Measurements from ENCODE around the gene XRRA1. TPM values are rescaled to one million over a fixed set of nuclear protein-coding genes. Genes with fewer than 3 reads are reported as not detected.

The XRRA1 gene
- total and polyA plus RNA-seq, 2 of the 4 experiments (the other 2 are of a cell fraction) = 5.4 to 6.3 TPM

- Histone ChIP-seq H2BK20ac (ENCODE audit: low read depth, low read length) (no peak overlapping the region), H4K91ac (ENCODE audit: insufficient read depth, low read depth, low read length) (no peak overlapping the region), H3K4me2 (ENCODE audit: low read depth, low read length) (no peak overlapping the region), H2AK9ac (replicated peaks; ENCODE audit: low read depth, low read length, poor library complexity) (no peak overlapping the region), H3K9ac (ENCODE audit: low read depth, low read length) (no peak overlapping the region), H3K56ac (ENCODE audit: extremely low read depth, insufficient read depth, low read length) (no peak overlapping the region), H3K27ac (ENCODE audit: insufficient read depth, low read length) (no peak overlapping the region), H2BK5ac (ENCODE audit: low read depth, low read length, poor library complexity, severe bottlenecking) (no peak overlapping the region), H3K4ac (ENCODE audit: low read depth, low read length) (no peak overlapping the region), H2AK5ac (ENCODE audit: low read depth, low read length) (no peak overlapping the region), H3K27me3 (ENCODE audit: control insufficient read depth, insufficient read depth, low read length) (no peaks in the 10 kb centered on the region), H3K79me1 (ENCODE audit: low read depth in 1 of 2, low read length in 2 of 2) (peaks cover 28 to 43% of the 10 kb centered on the region in 2 experiments; a peak in 3 of 4 replicates), H3K18ac (ENCODE audit: low read depth, low read length) (no peak overlapping the region), H3K9me1 (ENCODE audit: insufficient read depth, low read length) (peaks cover 3% of the 10 kb centered on the region; the same call in 1 of the 2 replicates), H2BK15ac (ENCODE audit: low read depth, low read length) (no peak overlapping the region), H4K8ac (ENCODE audit: low read depth in 2 of 2, low read length in 2 of 2) (no peak overlapping the region), H2BK120ac (ENCODE audit: low read depth, low read length) (no peak overlapping the region), H3K23ac (ENCODE audit: low read depth, low read length) (no peak overlapping the region), H3K36me3 (ENCODE audit: control insufficient read depth, insufficient read depth, low read length) (peaks cover 35% of the 10 kb centered on the region), H3K9me3 (ENCODE audit: control insufficient read depth, insufficient read depth, low read length) (no peaks in the 10 kb centered on the region), H3K4me1 (ENCODE audit: control insufficient read depth, insufficient read depth, low read length) (no peaks in the 10 kb centered on the region), H2AFZ (replicated peaks; ENCODE audit: low read length, poor library complexity) (no peak overlapping the region), H3K4me3 (ENCODE audit: insufficient read depth, low read depth, low read length) (no peak overlapping the region), H4K20me1 (ENCODE audit: insufficient read depth, low read length) (peaks cover 7% of the 10 kb centered on the region; the same call in 1 of the 2 replicates), H4K5ac (ENCODE audit: low read depth, low read length) (no peak overlapping the region), H3K14ac (replicated peaks; ENCODE audit: low read depth, low read length) (no peak overlapping the region)
- TF ChIP-seq POLR2A (IDR thresholded peaks at IDR 0.05; ENCODE audit: low read depth, low read length) = no peak
- no peak for TF ChIP-seq MAZ (IDR thresholded peaks at IDR 0.05; ENCODE audit: borderline replicate concordance, low read depth, low read length)
- TF ChIP-seq CHD1 (IDR thresholded peaks at IDR 0.05; ENCODE audit: low read depth, low read length) = no peak
- TF ChIP-seq MAFK (IDR thresholded peaks at IDR 0.05; ENCODE audit: low read depth, low read length) = no peak
- no peak for TF ChIP-seq CEBPB (IDR thresholded peaks at IDR 0.05; ENCODE audit: low read depth, low read length)
- TF ChIP-seq RAD21 (IDR thresholded peaks at IDR 0.05; ENCODE audit: low read length) = no peak
- TF ChIP-seq RFX5 (IDR thresholded peaks at IDR 0.05; ENCODE audit: low read depth, low read length) = no peak
- no peak for TF ChIP-seq NFE2L2 (IDR thresholded peaks at IDR 0.05; ENCODE audit: low read depth, low read length)
- TF ChIP-seq, protein P1, sequence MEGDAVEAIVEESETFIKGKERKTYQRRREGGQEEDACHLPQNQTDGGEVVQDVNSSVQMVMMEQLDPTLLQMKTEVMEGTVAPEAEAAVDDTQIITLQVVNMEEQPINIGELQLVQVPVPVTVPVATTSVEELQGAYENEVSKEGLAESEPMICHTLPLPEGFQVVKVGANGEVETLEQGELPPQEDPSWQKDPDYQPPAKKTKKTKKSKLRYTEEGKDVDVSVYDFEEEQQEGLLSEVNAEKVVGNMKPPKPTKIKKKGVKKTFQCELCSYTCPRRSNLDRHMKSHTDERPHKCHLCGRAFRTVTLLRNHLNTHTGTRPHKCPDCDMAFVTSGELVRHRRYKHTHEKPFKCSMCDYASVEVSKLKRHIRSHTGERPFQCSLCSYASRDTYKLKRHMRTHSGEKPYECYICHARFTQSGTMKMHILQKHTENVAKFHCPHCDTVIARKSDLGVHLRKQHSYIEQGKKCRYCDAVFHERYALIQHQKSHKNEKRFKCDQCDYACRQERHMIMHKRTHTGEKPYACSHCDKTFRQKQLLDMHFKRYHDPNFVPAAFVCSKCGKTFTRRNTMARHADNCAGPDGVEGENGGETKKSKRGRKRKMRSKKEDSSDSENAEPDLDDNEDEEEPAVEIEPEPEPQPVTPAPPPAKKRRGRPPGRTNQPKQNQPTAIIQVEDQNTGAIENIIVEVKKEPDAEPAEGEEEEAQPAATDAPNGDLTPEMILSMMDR (conservative IDR thresholded peaks at IDR 0.05; ENCODE audit: low read depth, low read length) = no peak
- no peak for TF ChIP-seq RCOR1 (IDR thresholded peaks at IDR 0.05; ENCODE audit: insufficient replicate concordance, low read length)
- no peak for TF ChIP-seq SMC3 (IDR thresholded peaks at IDR 0.05; ENCODE audit: low read depth, low read length)
- TF ChIP-seq FOS (IDR thresholded peaks at IDR 0.05; ENCODE audit: low read depth, low read length) = no peak
- ATAC-seq (ENCODE audit: low read depth) = no peak
- 0% methylated on average over 1 of the region's 9 CpGs; no CpG with 5 or more reads in 1 of the 2 experiments for WGBS, 2 experiments (ENCODE audit: extremely low coverage in 2 of 2, insufficient read length in 1 of 2)
- in situ Hi-C loops (cut with MboI; ENCODE audit: low sequenced_read_pairs) (no loop called here), dilution Hi-C loops (cut with HindIII; ENCODE audit: low sequenced_read_pairs, unreplicated experiment) (no loop called here), intact Hi-C loops (cut with micrococcal nuclease) (no loop called here)
- POLR2A ChIA-PET (ENCODE audit: unreplicated experiment) = no interaction called here
- CTCF ChIA-PET = interaction anchor here (1.2 kb wide), 1 partner anchor 9 kb away, joined by 3 read pairs; no protein-coding TSS in a partner anchor
- BruUV-seq (replicated peaks) = no TSS peak
- no peak for DNase-seq
Observed at GRCh38 chr11:74791333-74792100, 157.4 kb downstream of the XRRA1 start.
